Gastrocnemius medialis (tissue), 4 donors: ENCODE results near the gene LRRFIP1. TPM values are rescaled to one million over a fixed set of nuclear protein-coding genes. Genes with fewer than 3 reads are reported as not detected.

Experiments
- ATAC-seq, 2 donors: fragments of 150-250 bp; one replicate each; pipeline ENCODE4 v1.9.1; 2016
- DNase-seq, 2 donors: peaks; one replicate each; pipeline ENCODE4 v3.0.0-alpha.2; 2019
- H3K27ac ChIP-seq, 4 donors: fragments of 200-600 bp; sonication (generic); 1 replicate in 1 of 4; 2 replicates in 3 of 4; pipeline ENCODE4 v1.5.1; 2016 to 2018; ENCODE audit warnings: mild to moderate bottlenecking in 2 of 4, moderate library complexity in 1 of 4
- H3K27me3 ChIP-seq, 3 donors: fragments of 200-600 bp; sonication (generic) in 2 of 3; 1 replicate in 1 of 3; 2 replicates in 2 of 3; pipeline versions ENCODE4 v1.5.1 to v1.6.0; 2016 to 2019; ENCODE audit warnings: mild to moderate bottlenecking in 1 of 3, moderate library complexity in 1 of 3
- H3K36me3 ChIP-seq, 2 donors: fragments of 200-600 bp; sonication (generic) in 1 of 2; one replicate each; pipeline ENCODE4 v1.5.1; 2017 to 2018
- H3K4me1 ChIP-seq, 2 donors: fragments of 200-600 bp; sonication (generic) in 1 of 2; one replicate each; pipeline ENCODE4 v1.5.1; 2016 to 2017; ENCODE audit warnings: mild to moderate bottlenecking in 2 of 2
- H3K4me3 ChIP-seq, 4 donors: fragments of 200-600 bp; sonication (generic) in 3 of 4; 1 replicate in 1 of 4; 2 replicates in 3 of 4; pipeline ENCODE4 v1.5.1; 2016 to 2019; ENCODE audit warnings: mild to moderate bottlenecking in 2 of 4
- H3K9me3 ChIP-seq, 3 donors: fragments of 200-600 bp; sonication (generic) in 2 of 3; 1 replicate in 1 of 3; 2 replicates in 2 of 3; pipeline ENCODE4 v1.5.1; 2016 to 2019
- CTCF ChIP-seq, 5 experiments: fragments of 450-650 bp in 3 of 5; fragments of 200-600 bp in 2 of 5; sonication (generic) in 2 of 5; IDR thresholded peaks in 4 of 5; conservative IDR thresholded peaks in 1 of 5; 1 replicate in 4 of 5; 2 replicates in 1 of 5; pipeline ENCODE4 v1.5.1; 2016 to 2019; ENCODE audit warnings: antibody characterized with exemption in 5 of 5, mild to moderate bottlenecking in 3 of 5, moderate library complexity in 3 of 5
- POLR2A ChIP-seq, 2 donors: fragments of 450-650 bp; IDR thresholded peaks; one replicate each; pipeline ENCODE4 v1.6.1; 2017; ENCODE audit warnings: antibody characterized with exemption in 2 of 2, mild to moderate bottlenecking in 2 of 2, moderate library complexity in 2 of 2
- in situ Hi-C, 4 donors: fragments of 200-750 bp; cut with MboI; loops; one replicate each; pipeline versions ENCODE4 v1.15.0 to v1.8.0; 2017; ENCODE audit warnings: low sequenced_read_pairs in 4 of 4
- intact Hi-C: fragments of 100-400 bp; cut with DNase I; formaldehyde crosslinking; loops from one replicate; pipeline ENCODE4 v1.15.1; 2023; ENCODE audit warnings: low total_unique reads
- total RNA-seq, 4 donors: library from RNA; depleted of rRNA; stranded (reverse); fragments of >200 nt; gene quantifications; one replicate each; pipeline versions ENCODE4 v1.1.0 to v1.2.3, GENCODE V29; 2016

LRRFIP1 gene
- total RNA-seq, 4 donors from 2014 or later: 37.9 to 74.1 (median 54.0) TPM

GRCh38 chr2:237820421-237820820 is 193.0 kb downstream of the LRRFIP1 start:
- Histone ChIP-seq H3K9me3 (no peaks in the 10 kb centered on the region), H3K4me1 (no peaks in the 10 kb centered on the region), H3K27ac (no peak overlapping the region), H3K36me3 (no peaks in the 10 kb centered on the region), H3K27me3 (no peaks in the 10 kb centered on the region), H3K4me3 (no peak overlapping the region)
- in situ Hi-C loops (no loop called here), intact Hi-C loops (no loop called here)
- TF ChIP-seq POLR2A (IDR thresholded peaks at IDR 0.05) (no peak), CTCF (IDR thresholded peaks at IDR 0.05 in 4 of 5, conservative IDR thresholded peaks at IDR 0.05 in 1 of 5) (no peak)
- no peak for DNase-seq
- no peak for ATAC-seq

GRCh38 chr2:237823544-237823943 is 196.2 kb downstream of the LRRFIP1 start:
- Histone ChIP-seq H3K4me3 (no peak overlapping the region), H3K27ac (no peak overlapping the region), H3K4me1 (no peaks in the 10 kb centered on the region), H3K36me3 (no peaks in the 10 kb centered on the region), H3K9me3 (no peaks in the 10 kb centered on the region), H3K27me3 (no peaks in the 10 kb centered on the region)
- intact Hi-C loops: no loop called here
- TF ChIP-seq CTCF (IDR thresholded peaks at IDR 0.05 in 4 of 5, conservative IDR thresholded peaks at IDR 0.05 in 1 of 5): no peak
- ATAC-seq (no peak), DNase-seq (no peak)
- in situ Hi-C loops: no loop called here

- Histone ChIP-seq H3K4me1 (no peaks in the 10 kb centered on the region), H3K36me3 (no peaks in the 10 kb centered on the region), H3K9me3 (no peaks in the 10 kb centered on the region), H3K27ac (no peak overlapping the region), H3K27me3 (no peaks in the 10 kb centered on the region), H3K4me3 (no peak overlapping the region)
- ATAC-seq (no peak), DNase-seq (no peak)
- intact Hi-C loops (no loop called here), in situ Hi-C loops (no loop called here)
- TF ChIP-seq POLR2A (IDR thresholded peaks at IDR 0.05) (no peak), CTCF (IDR thresholded peaks at IDR 0.05 in 4 of 5, conservative IDR thresholded peaks at IDR 0.05 in 1 of 5) (no peak)
Observed at GRCh38 chr2:237824085-237824484, 196.7 kb downstream of the LRRFIP1 start.

GRCh38 chr2:237827421-237827987 is 200.1 kb downstream of the LRRFIP1 start:
- TF ChIP-seq POLR2A (IDR thresholded peaks at IDR 0.05) (no peak), CTCF (IDR thresholded peaks at IDR 0.05 in 4 of 5, conservative IDR thresholded peaks at IDR 0.05 in 1 of 5) (no peak)
- H3K4me1 ChIP-seq: no peaks in the 10 kb centered on the region
- no peaks in the 10 kb centered on the region for H3K36me3 ChIP-seq
- no peaks in the 10 kb centered on the region for H3K27me3 ChIP-seq
- intact Hi-C loops: no loop called here
- no peak overlapping the region for H3K4me3 ChIP-seq
- no peaks in the 10 kb centered on the region for H3K9me3 ChIP-seq
- ATAC-seq (no peak), DNase-seq (no peak)
- in situ Hi-C loops: no loop called here
- H3K27ac ChIP-seq: no peak overlapping the region

Other genes starting within 250 kb of the LRRFIP1 start
- 100 to 1,000 TPM in 2 of 4 donors, 10 to 100 TPM in 2; 45.3 to 150 (median 108) TPM for gene COL6A3, start 213.4 kb upstream of the LRRFIP1 start, total RNA-seq
- gene MLPH, start 140.3 kb upstream of the LRRFIP1 start, total RNA-seq: 1 to 10 TPM; 6.5 to 8.7 (median 7.2) TPM
- gene PRLH, start 61.0 kb upstream of the LRRFIP1 start, total RNA-seq: not detected
- gene RAB17, start 36.9 kb upstream of the LRRFIP1 start, total RNA-seq: 1 to 10 TPM in 1 of 4 donors, under 1 TPM in 1, not detected in 2; 0.42 to 1.3 TPM
- gene RBM44, start 171.2 kb downstream of the LRRFIP1 start, total RNA-seq: under 1 TPM; 0.07 to 0.51 (median 0.26) TPM
- 100 to 1,000 TPM in 1 of 4 donors, 10 to 100 TPM in 3; 28.7 to 168 (median 71.8) TPM for gene RAMP1, start 232.0 kb downstream of the LRRFIP1 start, total RNA-seq